Pulmonary artery endothelial cell (primary cell): Measurements from ENCODE around the gene KLHL18. TPM values are rescaled to one million over a fixed set of nuclear protein-coding genes. Genes with fewer than 3 reads are reported as not detected.
"Not testable (repeated sequence)": the region's sequence is repeated elsewhere in the genome, so short reads cannot be mapped to it uniquely, and the experiment has no call there.

ENCODE experiments used
- DNase-seq: peaks from one replicate; pipeline ENCODE4 v3.0.0-alpha.2; 2011; ENCODE audit warnings: low read depth, low spot score
- total RNA-seq: library from RNA; depleted of rRNA; stranded (reverse); fragments of >200 nt; gene quantifications from 2 replicates; pipeline ENCODE4 v1.2.3, GENCODE V29; 2014

The KLHL18 gene
- total RNA-seq, 1 donor from 2014 or later, result 31.9 TPM

- DNase-seq, result no peak
These were observed 30.8 kb downstream of the KLHL18 start for GRCh38 chr3:47313341-47314055.

GRCh38 chr3:47314056-47314764 lies 31.5 kb downstream of the KLHL18 start:
- DNase-seq, result no peak

GRCh38 chr3:47315069-47315647 lies 32.4 kb downstream of the KLHL18 start:
- DNase-seq, result peak; percentile 11

GRCh38 chr3:47316151-47316550 lies 33.4 kb downstream of the KLHL18 start:
- DNase-seq, result not testable (repeated sequence)

DNA sequence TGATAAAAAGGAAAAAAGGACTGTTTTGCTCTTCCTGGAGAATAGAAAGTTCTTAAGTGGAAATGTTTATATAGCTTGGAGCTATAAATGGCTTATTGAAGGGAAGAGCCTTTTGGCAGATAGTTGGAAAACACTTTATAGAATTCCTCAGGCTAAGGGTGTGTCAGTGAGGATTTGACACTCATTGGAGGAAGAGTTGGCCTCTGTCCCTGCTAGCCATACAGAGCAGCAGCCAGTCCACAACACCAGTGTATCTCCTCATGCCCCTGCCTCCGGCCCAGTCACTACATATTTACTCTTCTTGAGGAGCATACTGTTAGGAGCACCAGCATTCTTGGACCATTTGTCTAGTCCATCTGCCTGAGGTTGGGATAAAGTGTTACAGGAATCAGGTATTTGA lies 36.2 kb downstream of the KLHL18 start:
- DNase-seq, result no peak

- DNase-seq, result no peak
These were observed 37.2 kb downstream of the KLHL18 start for GRCh38 chr3:47319956-47320355.

GRCh38 chr3:47323431-47324277 lies 40.9 kb downstream of the KLHL18 start:
- DNase-seq, result no peak

- peak; percentile 37 for DNase-seq
These were observed 41.6 kb downstream of the KLHL18 start for GRCh38 chr3:47324278-47324865.

GRCh38 chr3:47333907-47334306 lies 51.2 kb downstream of the KLHL18 start:
- no peak for DNase-seq

DNA sequence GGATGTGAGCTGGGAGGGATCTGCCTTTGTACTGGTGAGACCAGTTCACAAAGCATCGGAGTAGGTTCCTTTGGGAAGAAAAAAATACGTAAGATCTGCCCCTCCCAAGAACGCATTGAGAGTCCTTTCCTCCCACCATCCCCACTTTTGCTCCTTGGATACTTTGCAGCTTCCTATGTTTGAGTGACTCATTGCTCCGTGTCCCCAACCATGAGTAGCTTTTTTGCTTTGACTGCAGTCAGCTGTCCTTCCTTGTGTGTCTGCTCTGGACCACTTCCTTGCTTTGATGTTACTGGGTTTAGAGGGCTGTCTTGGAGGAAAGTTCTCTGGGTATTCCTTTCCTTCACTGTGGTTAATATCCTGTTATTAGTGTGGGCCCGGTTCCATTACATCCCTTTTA lies 54.9 kb downstream of the KLHL18 start:
- no peak for DNase-seq

DNA sequence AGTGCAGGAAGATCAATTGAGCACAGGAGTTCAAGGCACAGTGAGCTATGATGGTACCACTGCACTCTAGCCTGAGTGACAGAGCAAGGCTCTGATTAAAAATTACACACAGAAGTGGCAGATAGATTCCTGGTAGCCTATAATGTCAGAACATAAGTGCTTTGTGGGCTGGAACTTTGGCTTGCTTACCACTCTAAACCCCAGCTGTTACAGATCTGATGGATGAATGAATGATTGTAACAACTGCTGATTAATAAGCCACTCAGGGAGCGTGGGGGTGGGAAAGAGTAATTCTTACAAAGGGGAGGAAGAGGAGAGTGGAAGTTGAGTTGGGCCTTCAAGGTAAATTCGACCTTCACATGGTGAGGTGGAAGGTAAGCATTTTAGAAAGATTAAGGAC lies 57.2 kb downstream of the KLHL18 start:
- no peak for DNase-seq

DNA sequence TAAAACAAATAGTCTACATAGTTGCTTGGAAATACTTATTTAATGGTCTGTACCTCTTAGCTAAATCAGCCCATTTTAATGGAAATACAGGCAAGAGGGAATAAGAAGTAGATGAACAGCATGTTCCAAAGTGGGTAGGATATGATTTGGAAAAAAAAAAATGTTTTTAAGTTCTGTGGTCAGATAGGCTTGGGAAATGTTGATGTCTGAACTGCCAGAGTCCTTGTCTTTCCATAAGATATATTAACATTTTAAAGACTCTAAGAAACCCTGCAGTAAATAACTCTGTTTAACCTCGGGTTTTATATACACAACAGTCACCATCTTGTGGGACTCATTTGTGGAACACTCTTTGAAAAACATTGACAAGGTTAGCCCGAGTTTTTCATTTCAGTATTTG lies 58.1 kb downstream of the KLHL18 start:
- DNase-seq, result no peak

DNA sequence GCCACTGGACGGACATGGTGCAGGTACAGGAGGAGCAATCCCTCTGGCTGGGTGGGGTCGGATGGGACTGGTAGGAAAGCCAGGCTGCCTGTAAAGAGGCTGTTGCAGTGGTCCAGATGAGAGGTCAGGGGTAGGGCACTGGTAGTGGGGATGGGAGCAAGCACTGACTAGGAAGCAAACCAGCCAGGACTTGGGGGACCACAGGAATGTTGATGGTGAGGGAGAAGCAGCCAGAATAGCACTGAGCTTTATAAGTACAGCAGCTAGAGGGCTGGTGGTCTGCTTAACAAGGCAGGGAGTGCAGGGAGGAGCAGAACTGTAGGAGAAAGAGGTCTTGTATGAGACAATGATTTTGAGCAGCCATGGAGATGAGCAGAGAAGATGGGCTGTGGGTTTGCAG lies 59.4 kb downstream of the KLHL18 start:
- DNase-seq, result no peak

GRCh38 chr3:47342812-47343211 lies 60.1 kb downstream of the KLHL18 start:
- DNase-seq, result no peak

DNA sequence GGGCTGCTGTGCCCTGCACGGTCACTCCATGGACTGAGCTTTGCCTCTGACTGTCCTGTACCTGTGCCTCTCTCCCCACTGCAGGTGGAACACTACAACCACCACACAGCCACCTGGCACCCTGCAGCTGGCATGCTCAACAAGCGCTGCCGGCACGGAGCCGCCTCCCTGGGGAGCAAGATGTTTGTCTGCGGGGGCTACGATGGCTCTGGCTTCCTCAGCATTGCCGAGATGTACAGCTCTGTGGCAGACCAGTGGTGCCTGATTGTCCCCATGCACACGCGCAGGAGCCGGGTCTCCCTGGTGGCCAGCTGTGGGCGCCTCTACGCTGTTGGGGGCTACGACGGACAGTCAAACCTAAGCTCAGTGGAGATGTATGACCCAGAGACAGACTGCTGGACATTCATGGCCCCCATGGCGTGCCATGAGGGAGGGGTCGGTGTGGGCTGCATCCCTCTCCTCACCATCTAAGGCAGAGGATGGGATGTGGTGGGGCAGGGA lies 60.8 kb downstream of the KLHL18 start:
- no peak for DNase-seq

GRCh38 chr3:47344971-47345370 lies 62.2 kb downstream of the KLHL18 start:
- DNase-seq, result no peak

- DNase-seq, result no peak
These were observed 64.6 kb downstream of the KLHL18 start for GRCh38 chr3:47347217-47347801.

DNA sequence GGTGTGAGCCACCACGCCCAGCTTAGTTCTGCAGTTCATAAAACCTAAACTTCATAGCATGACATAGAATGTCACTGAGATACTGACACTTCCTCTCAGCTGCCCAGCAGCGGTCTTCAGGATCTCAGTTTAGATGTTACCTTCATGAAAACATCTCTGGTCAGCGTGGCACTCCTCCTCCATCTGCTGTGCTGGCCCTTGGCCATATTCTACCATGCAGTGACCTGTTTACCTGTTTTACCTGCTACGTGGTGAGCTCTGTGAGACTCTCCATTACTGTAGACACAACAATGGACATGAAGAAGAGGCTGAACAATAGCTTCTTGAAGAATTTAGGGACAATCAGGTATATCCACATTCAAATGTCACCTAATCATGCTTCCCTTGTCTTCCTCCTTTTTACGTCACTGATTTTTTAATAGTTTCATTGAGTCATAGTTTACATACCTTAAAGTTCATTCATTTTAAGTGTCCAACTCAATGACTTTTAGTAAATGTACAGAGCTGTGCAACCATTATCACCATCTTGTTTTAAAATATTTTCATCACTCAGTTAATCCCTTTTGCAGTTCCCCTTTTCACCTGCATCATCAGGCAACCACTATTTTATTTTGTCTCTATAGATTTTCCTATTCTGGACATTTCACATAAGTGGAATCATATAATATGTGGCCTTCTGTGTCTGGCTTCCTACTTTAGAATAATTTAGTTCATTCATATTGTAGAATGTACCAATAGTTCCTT lies 65.8 kb downstream of the KLHL18 start:
- no peak for DNase-seq

GRCh38 chr3:47355010-47355409 lies 72.3 kb downstream of the KLHL18 start:
- no peak for DNase-seq

GRCh38 chr3:47356201-47356600 lies 73.5 kb downstream of the KLHL18 start:
- DNase-seq, result no peak
